ENCODE measurements around the gene ZNF324. TPM values are rescaled to one million over a fixed set of nuclear protein-coding genes. Genes with fewer than 3 reads are reported as not detected.

Gene ZNF324
- 10 to 100 TPM; 12.9 to 21.8 (median 15.6) TPM for total RNA-seq

DNA sequence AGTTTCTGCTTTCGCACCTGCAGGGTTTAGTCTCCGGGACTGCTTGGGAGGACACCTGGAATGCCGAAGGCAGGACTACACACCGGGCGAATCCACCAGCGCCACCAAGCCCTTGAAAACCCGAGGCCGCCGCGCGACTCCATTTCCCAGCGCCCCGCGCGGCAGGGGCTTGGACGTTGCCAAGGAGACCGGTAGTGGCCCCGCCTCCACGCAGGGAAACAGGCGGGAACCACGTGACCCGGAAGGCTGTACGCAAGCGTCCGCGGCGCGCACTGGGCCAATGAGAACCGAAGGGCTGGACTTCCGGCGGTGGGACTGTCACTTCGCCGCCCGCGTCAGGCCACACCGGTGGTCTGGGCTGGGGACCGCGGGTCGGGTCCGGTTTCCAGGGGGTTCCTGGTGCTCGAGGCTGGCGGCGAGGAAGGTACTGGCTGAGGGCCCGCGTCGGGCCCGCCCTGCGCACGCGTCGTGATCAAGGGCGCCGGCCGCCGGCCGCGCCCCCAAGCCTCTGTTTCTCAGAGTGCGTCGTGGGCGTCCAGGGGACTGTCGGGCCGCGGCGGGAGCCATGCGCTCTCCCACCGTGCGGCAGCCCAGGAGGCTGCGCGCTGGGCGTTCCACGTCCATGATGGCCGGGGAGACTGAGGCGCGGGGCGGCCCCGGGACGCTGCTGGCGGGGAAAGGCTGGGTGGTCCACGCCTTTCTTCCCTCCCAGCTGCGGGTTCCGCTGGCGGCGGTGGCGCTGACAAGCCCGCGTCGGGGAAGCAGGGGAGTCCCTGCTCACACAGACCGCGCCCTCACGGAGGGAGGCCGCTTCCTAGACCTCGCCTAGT lies at the start of gene ZNF324:
Gene ZNF324 (plus strand): TSS at position 321 of the 830 bp plus-strand sequence. CDS start 2,106 bp downstream, outside the sequence.
- intact Hi-C loops (cut with DNase I): no loop called here
- H3K9me3 ChIP-seq: no peaks in the 10 kb centered on the region
- TF ChIP-seq POLR2AphosphoS5 (IDR thresholded peaks at IDR 0.05): peak; percentile 88 to 95
- no peak for TF ChIP-seq EP300 (IDR thresholded peaks at IDR 0.05)
- peaks cover 6 to 31% (median 27%) of the 10 kb centered on the region in 4 donors for H3K36me3 ChIP-seq
- DNase-seq (ENCODE audit: extremely low spot score): peak; percentile 99
- H3K4me3 ChIP-seq: peak within 1 kb of the TSS; percentile 78 to 98 (median 92)
- peaks cover 11 to 34% (median 21%) of the 10 kb centered on the region in 4 donors for H3K4me1 ChIP-seq
- 0% methylated on average over 2 of the region's 92 CpGs for WGBS
- H3K27ac ChIP-seq (replicated peaks in 1 of 4): peak within 1 kb of the TSS; percentile 76 to 89 (median 80)
- no peaks in the 10 kb centered on the region for H3K27me3 ChIP-seq

DNA sequence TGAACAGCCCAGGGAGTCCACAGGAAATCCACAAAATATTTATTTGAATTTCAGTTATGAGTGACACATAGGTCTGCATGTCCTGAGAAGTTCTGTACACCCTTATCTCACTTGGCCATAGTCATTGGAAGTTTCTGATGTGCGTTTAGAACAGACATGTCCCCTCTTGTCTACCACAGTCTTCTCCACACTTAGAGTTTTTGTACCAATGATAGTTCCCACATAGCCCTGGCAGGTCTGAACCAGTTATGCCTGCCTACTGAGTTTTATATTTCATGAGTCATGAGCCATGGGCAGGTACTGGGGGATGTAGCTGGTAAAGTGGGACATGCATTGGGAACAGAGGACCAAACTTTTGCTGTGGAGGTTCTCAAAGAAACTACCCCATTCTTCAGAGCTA lies 38.3 kb upstream of the ZNF324 start:
- intact Hi-C loops (cut with DNase I): no loop called here
- Histone ChIP-seq H3K4me1 (no peaks in the 10 kb centered on the region), H3K4me3 (no peak overlapping the region), H3K27ac (replicated peaks in 1 of 4) (no peak overlapping the region), H3K36me3 (peaks cover 2 to 32% (median 18%) of the 10 kb centered on the region in 4 donors), H3K9me3 (peaks cover 35 to 87% (median 80%) of the 10 kb centered on the region in 4 donors), H3K27me3 (no peaks in the 10 kb centered on the region)
- 94% methylated on average over 1 of the region's 1 CpG for WGBS
- TF ChIP-seq, protein P1, sequence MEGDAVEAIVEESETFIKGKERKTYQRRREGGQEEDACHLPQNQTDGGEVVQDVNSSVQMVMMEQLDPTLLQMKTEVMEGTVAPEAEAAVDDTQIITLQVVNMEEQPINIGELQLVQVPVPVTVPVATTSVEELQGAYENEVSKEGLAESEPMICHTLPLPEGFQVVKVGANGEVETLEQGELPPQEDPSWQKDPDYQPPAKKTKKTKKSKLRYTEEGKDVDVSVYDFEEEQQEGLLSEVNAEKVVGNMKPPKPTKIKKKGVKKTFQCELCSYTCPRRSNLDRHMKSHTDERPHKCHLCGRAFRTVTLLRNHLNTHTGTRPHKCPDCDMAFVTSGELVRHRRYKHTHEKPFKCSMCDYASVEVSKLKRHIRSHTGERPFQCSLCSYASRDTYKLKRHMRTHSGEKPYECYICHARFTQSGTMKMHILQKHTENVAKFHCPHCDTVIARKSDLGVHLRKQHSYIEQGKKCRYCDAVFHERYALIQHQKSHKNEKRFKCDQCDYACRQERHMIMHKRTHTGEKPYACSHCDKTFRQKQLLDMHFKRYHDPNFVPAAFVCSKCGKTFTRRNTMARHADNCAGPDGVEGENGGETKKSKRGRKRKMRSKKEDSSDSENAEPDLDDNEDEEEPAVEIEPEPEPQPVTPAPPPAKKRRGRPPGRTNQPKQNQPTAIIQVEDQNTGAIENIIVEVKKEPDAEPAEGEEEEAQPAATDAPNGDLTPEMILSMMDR (IDR thresholded peaks at IDR 0.05): no peak
- no peak for TF ChIP-seq POLR2A (IDR thresholded peaks at IDR 0.05; ENCODE audit: low read depth)
- TF ChIP-seq POLR2AphosphoS5 (IDR thresholded peaks at IDR 0.05): no peak
- no peak for TF ChIP-seq EP300 (IDR thresholded peaks at IDR 0.05)
- DNase-seq (ENCODE audit: extremely low spot score): no peak

DNA sequence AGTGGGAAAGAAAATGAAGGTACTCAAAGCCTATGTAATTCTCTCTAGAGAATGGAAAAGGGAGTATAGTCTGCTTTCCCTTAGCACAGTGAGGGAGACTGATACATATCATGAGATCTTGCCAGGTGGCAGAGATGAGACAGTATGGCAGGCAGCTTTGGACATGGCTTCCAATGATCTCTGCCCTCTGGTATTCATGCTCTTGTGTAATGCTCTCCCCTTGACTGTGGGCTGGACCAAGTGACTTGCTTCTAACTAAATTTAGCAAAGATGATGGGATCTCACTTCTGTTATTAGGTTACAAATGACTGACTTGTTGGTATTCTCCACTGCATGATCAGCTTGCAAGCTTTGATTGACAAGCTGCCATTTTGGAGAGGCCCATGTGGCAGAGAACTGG lies 37.1 kb upstream of the ZNF324 start:
- Histone ChIP-seq H3K4me1 (no peaks in the 10 kb centered on the region), H3K27me3 (no peaks in the 10 kb centered on the region), H3K9me3 (peaks cover 43 to 97% (median 91%) of the 10 kb centered on the region in 4 donors), H3K4me3 (no peak overlapping the region), H3K36me3 (peaks cover 14 to 43% (median 29%) of the 10 kb centered on the region in 4 donors), H3K27ac (replicated peaks in 1 of 4) (no peak overlapping the region)
- DNase-seq (ENCODE audit: extremely low spot score): no peak
- intact Hi-C loops (cut with DNase I): no loop called here
- TF ChIP-seq POLR2AphosphoS5 (IDR thresholded peaks at IDR 0.05) (no peak), EP300 (IDR thresholded peaks at IDR 0.05) (no peak), POLR2A (IDR thresholded peaks at IDR 0.05; ENCODE audit: low read depth) (no peak)
- TF ChIP-seq, protein P1 (IDR thresholded peaks at IDR 0.05): no peak

DNA sequence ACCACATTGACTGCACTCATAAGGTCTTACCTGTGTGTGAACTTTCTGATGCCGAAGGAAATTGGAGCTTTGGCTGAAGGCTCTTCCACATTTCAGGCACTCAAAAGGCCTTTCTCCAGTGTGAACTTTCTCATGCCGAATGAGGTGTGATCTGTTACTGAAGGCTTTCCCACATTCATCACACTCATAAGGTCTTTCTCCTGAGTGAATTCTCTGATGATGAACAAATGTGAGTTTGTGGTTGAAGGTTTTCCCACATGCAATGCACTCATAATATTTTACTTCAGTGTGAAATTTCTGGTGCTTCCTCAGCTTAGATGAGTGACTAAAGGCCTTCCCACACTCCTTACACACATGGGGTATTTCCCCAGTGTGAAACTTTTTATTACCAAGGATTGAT lies 32.7 kb upstream of the ZNF324 start:
- Histone ChIP-seq H3K36me3 (peaks cover 39 to 77% (median 62%) of the 10 kb centered on the region in 4 donors), H3K4me3 (no peak overlapping the region)

More for the DNA sequence above, 32.7 kb upstream of the ZNF324 start:
- no peak for DNase-seq (ENCODE audit: extremely low spot score)
- 97% methylated on average over 2 of the region's 2 CpGs for WGBS
- TF ChIP-seq POLR2A (IDR thresholded peaks at IDR 0.05; ENCODE audit: low read depth): no peak
- TF ChIP-seq EP300 (IDR thresholded peaks at IDR 0.05): no peak
- TF ChIP-seq, protein P1 (IDR thresholded peaks at IDR 0.05): no peak
- no peak for TF ChIP-seq POLR2AphosphoS5 (IDR thresholded peaks at IDR 0.05)
- no peak overlapping the region for H3K27ac ChIP-seq (replicated peaks in 1 of 4)
- no peaks in the 10 kb centered on the region for H3K27me3 ChIP-seq
- intact Hi-C loops (cut with DNase I): no loop called here
- peaks cover 46 to 100% (median 99%) of the 10 kb centered on the region in 4 donors for H3K9me3 ChIP-seq
- peaks cover 3 to 7% (median 5%) of the 10 kb centered on the region in 4 donors for H3K4me1 ChIP-seq

Data from esophagus muscularis mucosa (tissue), 4 donors.